ENCODE results near the gene TSC22D1. TPM values are rescaled to one million over a fixed set of nuclear protein-coding genes. Genes with fewer than 3 reads are reported as not detected.

The TSC22D1 gene
- polyA plus RNA-seq, 1 donor (not counting 4 experiments of a cell fraction or from before 2014, with no cell fraction given), result 177 TPM

GRCh38 chr13:44410328-44410859, 165.7 kb downstream of the TSC22D1 start:
- Histone ChIP-seq H3K27me3 (ENCODE audit: control insufficient read depth, extremely low read depth, insufficient read depth, low read length) (no peaks in the 10 kb centered on the region), H2AFZ (ENCODE audit: control insufficient read depth, low read length) (no peak overlapping the region), H3K36me3 (ENCODE audit: control insufficient read depth in 2 of 2, extremely low read depth in 1 of 2, insufficient read depth in 2 of 2, low read length in 2 of 2) (no peaks in the 10 kb centered on the region), H3K4me3 (ENCODE audit: control insufficient read depth in 2 of 3, extremely low read depth in 1 of 3, insufficient read depth in 2 of 3, low read depth in 1 of 3, low read length in 3 of 3) (no peak overlapping the region), H3K79me2 (ENCODE audit: control insufficient read depth, insufficient read depth, low read length) (no peaks in the 10 kb centered on the region), H3K4me1 (ENCODE audit: control insufficient read depth, extremely low read depth, insufficient read depth, low read length) (peaks cover 8% of the 10 kb centered on the region), H3K4me2 (ENCODE audit: control insufficient read depth, extremely low read depth, insufficient read depth, low read depth, low read length) (no peak overlapping the region), H3K9me3 (ENCODE audit: control insufficient read depth, low read depth, low read length) (no peaks in the 10 kb centered on the region), H3K27ac (ENCODE audit: control insufficient read depth, insufficient read depth, low read length) (no peak overlapping the region), H3K9me1 (ENCODE audit: control insufficient read depth, extremely low read depth, insufficient read depth, low read length) (no peaks in the 10 kb centered on the region), H3K9ac (ENCODE audit: control insufficient read depth, extremely low read depth, insufficient read depth, low read length) (no peak overlapping the region), H4K20me1 (ENCODE audit: control insufficient read depth, extremely low read depth, insufficient read depth, low read length) (no peaks in the 10 kb centered on the region)
- FAIRE-seq, result no peak
- TF ChIP-seq CTCF (optimal IDR thresholded peaks at IDR 0.05 in 1 of 3, IDR thresholded peaks at IDR 0.05 in 1 of 3, conservative IDR thresholded peaks at IDR 0.05 in 1 of 3; ENCODE audit: extremely low read depth in 1 of 3, insufficient read depth in 2 of 3, low read length in 3 of 3) (peak in 1 of 3 experiments; percentile 6), EZH2 (IDR thresholded peaks at IDR 0.05; ENCODE audit: low read length) (no peak)
- dilution Hi-C loops (cut with MboI; ENCODE audit: extremely low pct_ligation_motif_present, low sequenced_read_pairs), result no loop called here
- no peak for DNase-seq (ENCODE audit: low read depth, low spot score)

GRCh38 chr13:44409595-44409994, 166.5 kb downstream of the TSC22D1 start:
- H2AFZ ChIP-seq (ENCODE audit: control insufficient read depth, low read length), result no peak overlapping the region
- TF ChIP-seq CTCF (optimal IDR thresholded peaks at IDR 0.05 in 1 of 3, IDR thresholded peaks at IDR 0.05 in 1 of 3, conservative IDR thresholded peaks at IDR 0.05 in 1 of 3; ENCODE audit: extremely low read depth in 1 of 3, insufficient read depth in 2 of 3, low read length in 3 of 3), result no peak
- no peak for TF ChIP-seq EZH2 (IDR thresholded peaks at IDR 0.05; ENCODE audit: low read length)
- H3K79me2 ChIP-seq (ENCODE audit: control insufficient read depth, insufficient read depth, low read length), result no peaks in the 10 kb centered on the region
- H3K9me1 ChIP-seq (ENCODE audit: control insufficient read depth, extremely low read depth, insufficient read depth, low read length), result no peaks in the 10 kb centered on the region
- FAIRE-seq (no peak), DNase-seq (ENCODE audit: low read depth, low spot score) (no peak)
- H3K9me3 ChIP-seq (ENCODE audit: control insufficient read depth, low read depth, low read length), result no peaks in the 10 kb centered on the region
- no peak overlapping the region for H3K4me2 ChIP-seq (ENCODE audit: control insufficient read depth, extremely low read depth, insufficient read depth, low read depth, low read length)
- H3K27ac ChIP-seq (ENCODE audit: control insufficient read depth, insufficient read depth, low read length), result no peak overlapping the region
- no peaks in the 10 kb centered on the region for H3K36me3 ChIP-seq (ENCODE audit: control insufficient read depth in 2 of 2, extremely low read depth in 1 of 2, insufficient read depth in 2 of 2, low read length in 2 of 2)
- H3K9ac ChIP-seq (ENCODE audit: control insufficient read depth, extremely low read depth, insufficient read depth, low read length), result no peak overlapping the region
- no peak overlapping the region for H3K4me3 ChIP-seq (ENCODE audit: control insufficient read depth in 2 of 3, extremely low read depth in 1 of 3, insufficient read depth in 2 of 3, low read depth in 1 of 3, low read length in 3 of 3)
- H3K4me1 ChIP-seq (ENCODE audit: control insufficient read depth, extremely low read depth, insufficient read depth, low read length), result peaks cover 8% of the 10 kb centered on the region
- dilution Hi-C loops (cut with MboI; ENCODE audit: extremely low pct_ligation_motif_present, low sequenced_read_pairs), result no loop called here
- no peaks in the 10 kb centered on the region for H3K27me3 ChIP-seq (ENCODE audit: control insufficient read depth, extremely low read depth, insufficient read depth, low read length)
- no peaks in the 10 kb centered on the region for H4K20me1 ChIP-seq (ENCODE audit: control insufficient read depth, extremely low read depth, insufficient read depth, low read length)

All from keratinocyte (primary cell).